ENCODE measurements around the gene PTPRN. TPM values are rescaled to one million over a fixed set of nuclear protein-coding genes. Genes with fewer than 3 reads are reported as not detected.

PTPRN gene
- total and polyA plus RNA-seq, 3 donors from 2014 or later = 1.7 to 6.0 (median 3.5) TPM

GRCh38 chr2:219300022-219300421 lies 9.2 kb downstream of the PTPRN start:
- no peaks in the 10 kb centered on the region for H3K27me3 ChIP-seq
- no peak for DNase-seq
- intact Hi-C loops (cut with DNase I; ENCODE audit: low total_unique reads) = no loop called here
- WGBS, 2 donors = 68 to 74% methylated on average over 4 to 5 of the region's 5 CpGs
- H3K4me1 ChIP-seq = peaks cover 6% of the 10 kb centered on the region
- no peaks in the 10 kb centered on the region for H3K36me3 ChIP-seq (ENCODE audit: low read depth, missing control alignments)
- H3K4me3 ChIP-seq = no peak overlapping the region
- TF ChIP-seq POLR2A (IDR thresholded peaks at IDR 0.05) = no peak
- no peak for TF ChIP-seq CTCF (IDR thresholded peaks at IDR 0.05)
- no peak overlapping the region for H3K27ac ChIP-seq
- no peaks in the 10 kb centered on the region for H3K9me3 ChIP-seq

- Histone ChIP-seq H3K4me1 (peaks cover 6% of the 10 kb centered on the region), H3K27ac (no peak overlapping the region), H3K36me3 (ENCODE audit: low read depth, missing control alignments) (no peaks in the 10 kb centered on the region), H3K27me3 (no peaks in the 10 kb centered on the region), H3K4me3 (no peak overlapping the region), H3K9me3 (no peaks in the 10 kb centered on the region)
- TF ChIP-seq POLR2A (IDR thresholded peaks at IDR 0.05) (no peak), CTCF (IDR thresholded peaks at IDR 0.05) (no peak)
- DNase-seq = no peak
- intact Hi-C loops (cut with DNase I; ENCODE audit: low total_unique reads) = no loop called here
- 84 to 86% methylated on average over 5 to 6 of the region's 6 CpGs for WGBS, 2 donors
Measured at GRCh38 chr2:219299372-219299760, 9.8 kb downstream of the PTPRN start.

DNA sequence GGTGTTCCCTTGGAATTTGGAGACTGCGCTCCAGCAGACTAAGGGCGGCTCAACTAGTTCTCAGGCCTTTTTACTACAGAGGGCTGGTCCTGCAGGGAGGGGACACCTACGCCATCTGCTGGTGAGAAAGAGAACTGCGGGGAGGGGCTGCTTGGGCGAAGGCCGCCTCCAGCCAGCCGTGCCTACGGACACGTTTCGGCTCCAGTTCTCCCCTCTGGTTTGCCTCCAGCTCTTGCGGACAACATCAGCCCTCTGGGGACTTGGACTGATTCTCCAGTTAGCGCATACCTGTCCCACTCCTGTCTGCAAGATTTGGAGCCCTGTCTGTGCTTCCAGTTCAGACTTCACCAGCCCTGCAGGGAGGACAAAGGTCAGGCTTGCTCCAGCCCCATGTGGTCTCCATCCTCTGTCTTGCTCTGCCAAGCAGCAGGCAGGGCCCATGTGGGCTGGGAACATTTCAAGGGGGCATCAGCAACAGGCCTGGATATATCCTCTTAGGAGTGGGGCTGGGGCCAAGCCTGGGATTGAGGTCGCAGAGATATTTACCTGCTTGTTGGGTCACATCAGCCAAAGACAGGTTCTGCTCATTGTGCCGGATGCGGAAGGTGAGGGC lies 10.3 kb downstream of the PTPRN start:
- Histone ChIP-seq H3K27me3 (no peaks in the 10 kb centered on the region), H3K36me3 (ENCODE audit: low read depth, missing control alignments) (no peaks in the 10 kb centered on the region), H3K9me3 (no peaks in the 10 kb centered on the region), H3K4me3 (no peak overlapping the region), H3K27ac (no peak overlapping the region), H3K4me1 (peaks cover 6% of the 10 kb centered on the region)
- WGBS, 2 donors = 15 to 25% methylated on average over 10 to 15 of the region's 15 CpGs
- DNase-seq = peak; percentile 94
- TF ChIP-seq POLR2A (IDR thresholded peaks at IDR 0.05) = no peak
- peak; percentile 97 to 100 (median 98) for TF ChIP-seq CTCF (IDR thresholded peaks at IDR 0.05)
- intact Hi-C loops (cut with DNase I; ENCODE audit: low total_unique reads) = no loop called here

DNA sequence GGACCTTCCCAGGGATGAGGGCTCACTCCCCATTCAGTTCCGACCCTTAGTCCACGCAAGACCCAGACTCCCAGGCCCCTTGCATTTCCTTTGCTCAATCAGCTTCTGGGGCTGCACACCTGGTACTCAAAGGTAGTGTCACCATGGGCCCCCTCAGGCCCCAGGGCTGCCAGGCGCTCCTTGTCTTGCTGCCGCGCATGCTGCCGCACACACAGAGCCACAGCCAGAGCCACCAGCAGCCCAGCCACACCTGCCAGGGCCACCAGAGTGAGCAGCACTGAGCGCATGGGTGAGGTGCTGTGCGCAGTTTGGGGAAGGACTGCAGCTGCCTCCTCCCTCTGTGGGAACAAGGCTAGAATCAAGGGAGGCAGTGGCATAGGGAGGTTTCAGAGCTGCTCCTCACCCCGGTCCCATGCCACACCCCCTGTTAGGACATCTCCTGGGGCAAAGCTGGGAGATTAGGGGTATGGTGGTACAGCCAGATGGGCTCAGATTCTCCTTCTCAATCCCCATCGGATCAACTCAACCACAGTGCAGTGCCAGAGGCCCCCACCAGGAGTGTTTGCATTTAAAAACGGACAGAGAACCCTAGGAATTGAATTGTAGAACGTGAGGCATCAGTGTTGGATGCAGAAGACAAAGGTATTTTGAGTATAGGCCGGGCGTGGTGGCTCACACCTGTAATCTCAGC lies 11.3 kb downstream of the PTPRN start:
- Histone ChIP-seq H3K27ac (no peak overlapping the region), H3K4me3 (no peak overlapping the region), H3K36me3 (ENCODE audit: low read depth, missing control alignments) (no peaks in the 10 kb centered on the region), H3K4me1 (peaks cover 6% of the 10 kb centered on the region), H3K27me3 (no peaks in the 10 kb centered on the region), H3K9me3 (no peaks in the 10 kb centered on the region)
- DNase-seq = no peak
- TF ChIP-seq POLR2A (IDR thresholded peaks at IDR 0.05) (no peak), CTCF (IDR thresholded peaks at IDR 0.05) (no peak)
- WGBS, 2 donors = 81 to 86% methylated on average over 11 to 13 of the region's 14 CpGs
- intact Hi-C loops (cut with DNase I; ENCODE audit: low total_unique reads) = no loop called here
